GM23338 (cell line): ENCODE data around the gene CREB3L2. TPM values are rescaled to one million over a fixed set of nuclear protein-coding genes. Genes with fewer than 3 reads are reported as not detected.

Source experiments
- ATAC-seq: fragments of 200-7000 bp; cut with Tn5 transposase; 3 replicates; pipeline ENCODE4 v1.9.1; 2020
- DNase-seq: peaks from one replicate; pipeline ENCODE4 v3.0.0-alpha.2; 2015; ENCODE audit warnings: low spot score
- H2AFZ ChIP-seq: fragments of 200-600 bp; sonication (generic); 2 replicates; pipeline ENCODE4 v1.8.0; 2016; ENCODE audit warnings: antibody characterized with exemption, mild to moderate bottlenecking, moderate library complexity
- H3F3A ChIP-seq: fragments of 200-600 bp; sonication (generic); replicated peaks from 2 replicates; pipeline ENCODE4 v1.8.0; 2017; ENCODE audit warnings: antibody characterized with exemption, mixed run types, low read depth
- H3K27ac ChIP-seq: fragments of 200-600 bp; sonication (generic); 2 replicates; pipeline ENCODE4 v1.6.1; 2016; ENCODE audit warnings: low read depth
- H3K27me3 ChIP-seq: fragments of 200-600 bp; sonication (generic); 2 replicates; pipeline ENCODE4 v1.8.0; 2016; ENCODE audit warnings: mild to moderate bottlenecking, mixed run types, moderate library complexity; ENCODE audit not compliant: insufficient read depth
- H3K36me3 ChIP-seq: fragments of 200-600 bp; sonication (generic); 2 replicates; pipeline ENCODE4 v1.8.0; 2016; ENCODE audit warnings: mild to moderate bottlenecking; ENCODE audit not compliant: insufficient read depth
- H3K4me1 ChIP-seq: fragments of 200-600 bp; sonication (generic); 2 replicates; pipeline ENCODE4 v1.8.0; 2016; ENCODE audit warnings: mild to moderate bottlenecking, moderate library complexity; ENCODE audit not compliant: insufficient read depth
- H3K4me2 ChIP-seq: fragments of 200-600 bp; sonication (generic); 2 replicates; pipeline ENCODE4 v1.7.1; 2017; ENCODE audit warnings: mixed run types
- H3K4me3 ChIP-seq: fragments of 200-600 bp; sonication (generic); 2 replicates; pipeline ENCODE4 v1.6.1; 2016; ENCODE audit warnings: mixed run types
- H3K79me2 ChIP-seq: fragments of 200-600 bp; sonication (generic); replicated peaks from 2 replicates; pipeline ENCODE4 v1.8.0; 2017; ENCODE audit warnings: mild to moderate bottlenecking; ENCODE audit not compliant: insufficient read depth
- H3K9me2 ChIP-seq: fragments of 200-600 bp; sonication (generic); 2 replicates; pipeline ENCODE4 v1.8.0; 2017; ENCODE audit not compliant: insufficient read depth
- H4K20me1 ChIP-seq: fragments of 200-600 bp; sonication (generic); replicated peaks from 2 replicates; pipeline ENCODE4 v1.8.0; 2017; ENCODE audit warnings: mild to moderate bottlenecking; ENCODE audit not compliant: insufficient read depth
- H3K27ac Mint-ChIP-seq: 2 replicates; pipeline ENCODE4 v1.8.0; 2020; ENCODE audit warnings: inconsistent platforms, mild to moderate bottlenecking, moderate library complexity, mixed read lengths
- H3K27me3 Mint-ChIP-seq: 3 replicates; pipeline ENCODE4 v1.8.0; 2022; ENCODE audit warnings: low read depth, mild to moderate bottlenecking, moderate library complexity, mixed read lengths, inconsistent platforms; ENCODE audit not compliant: insufficient read depth, poor library complexity
- H3K36me3 Mint-ChIP-seq: 3 replicates; pipeline ENCODE4 v1.8.0; 2021; ENCODE audit warnings: low read depth, mild to moderate bottlenecking, inconsistent platforms, moderate library complexity, mixed read lengths
- H3K4me1 Mint-ChIP-seq: 3 replicates; pipeline ENCODE4 v1.8.0; 2020; ENCODE audit warnings: mild to moderate bottlenecking, inconsistent platforms, mixed read lengths
- H3K4me3 Mint-ChIP-seq: 3 replicates; pipeline ENCODE4 v1.8.0; 2021; ENCODE audit warnings: moderate library complexity, mild to moderate bottlenecking, inconsistent platforms, mixed read lengths
- H3K9me3 Mint-ChIP-seq: 3 replicates; pipeline ENCODE4 v1.8.0; 2020; ENCODE audit warnings: moderate library complexity, mild to moderate bottlenecking, inconsistent platforms, mixed read lengths
- EZH2 ChIP-seq: fragments of 200-600 bp; sonication (generic); IDR thresholded peaks from one replicate; pipeline ENCODE4 v1.8.0; 2017; ENCODE audit warnings: antibody characterized with exemption, mild to moderate bottlenecking, low read depth; ENCODE audit not compliant: unreplicated experiment
- EZH2phosphoT487 ChIP-seq: fragments of 200-600 bp; sonication (generic); IDR thresholded peaks from one replicate; pipeline ENCODE4 v1.8.1; 2018; ENCODE audit warnings: antibody characterized with exemption; ENCODE audit not compliant: unreplicated experiment
- JUNB ChIP-seq: IDR thresholded peaks from one replicate; pipeline ENCODE4 v1.6.1; 2016; ENCODE audit warnings: antibody characterized with exemption; ENCODE audit not compliant: unreplicated experiment
- NANOG ChIP-seq: IDR thresholded peaks from 2 replicates; pipeline ENCODE4 v1.6.1; 2016; ENCODE audit warnings: antibody characterized with exemption, borderline replicate concordance
- ZNF114 ChIP-seq: fragments of 250-450 bp; sonication (Bioruptor Pico); IDR thresholded peaks from 2 replicates; pipeline ENCODE4 v1.5.0; 2020; ENCODE audit warnings: mild to moderate bottlenecking, moderate library complexity
- ZNF331 ChIP-seq: fragments of 250-450 bp; sonication (Bioruptor Pico); IDR thresholded peaks from 2 replicates; pipeline ENCODE4 v1.5.0; 2020; ENCODE audit warnings: low read depth, mild to moderate bottlenecking, moderate library complexity
- ZNF462 ChIP-seq: fragments of 250-450 bp; sonication (Bioruptor Pico); IDR thresholded peaks from 2 replicates; pipeline ENCODE4 v1.5.0; 2020; ENCODE audit warnings: mild to moderate bottlenecking, moderate library complexity
- polyA plus RNA-seq: library from polyadenylated mRNA; unstranded; fragments of >200 nt; fragmentation: Nextera tagmentation; extraction: Ambion mirVana; gene quantifications from 2 replicates; pipeline ENCODE4 v1.2.1, GENCODE V29; 2016
- total RNA-seq: library from RNA; depleted of rRNA; stranded (reverse); fragments of >200 nt; shearing (Covaris generic); gene quantifications from 2 replicates; pipeline ENCODE4 v1.2.3, GENCODE V29; 2014
- TF ChIP-seq, protein P1 (sequence below), 2 experiments: fragments of 200-600 bp in 1 of 2; sonication (generic) in 1 of 2; conservative IDR thresholded peaks; 2 replicates each; pipeline versions ENCODE4 v1.5.1 to v1.6.1; 2016 to 2017; ENCODE audit warnings: antibody characterized with exemption in 2 of 2, low read depth in 2 of 2, mild to moderate bottlenecking in 2 of 2, moderate library complexity in 1 of 2

The CREB3L2 gene
- total and polyA plus RNA-seq, 2 experiments from 2014 or later, result 14.5 to 27.1 TPM

DNA sequence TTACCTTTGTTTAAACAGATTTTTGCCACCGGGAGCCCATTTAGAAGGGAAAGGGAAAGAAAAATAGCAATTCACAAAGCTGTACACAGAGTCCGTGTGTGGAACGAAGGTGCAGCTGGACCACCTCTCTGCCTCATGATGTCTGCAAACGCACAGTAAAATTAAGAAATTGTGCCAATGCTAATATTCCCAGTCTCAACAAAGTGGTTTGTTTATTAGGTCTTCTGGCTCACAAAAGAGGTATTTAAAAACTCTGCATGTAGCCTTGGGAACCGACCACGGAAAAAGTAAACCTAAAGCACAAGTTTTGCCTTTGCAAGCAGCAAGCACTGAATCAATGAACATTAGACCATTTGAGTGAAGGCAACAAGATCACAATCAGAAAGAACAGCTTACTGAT, 57.7 kb downstream of the CREB3L2 start (continued):
- TF ChIP-seq ZNF462 (CRISPR knock-in tag) (no peak), ZNF114 (CRISPR knock-in tag) (no peak), JUNB (no peak)

DNA sequence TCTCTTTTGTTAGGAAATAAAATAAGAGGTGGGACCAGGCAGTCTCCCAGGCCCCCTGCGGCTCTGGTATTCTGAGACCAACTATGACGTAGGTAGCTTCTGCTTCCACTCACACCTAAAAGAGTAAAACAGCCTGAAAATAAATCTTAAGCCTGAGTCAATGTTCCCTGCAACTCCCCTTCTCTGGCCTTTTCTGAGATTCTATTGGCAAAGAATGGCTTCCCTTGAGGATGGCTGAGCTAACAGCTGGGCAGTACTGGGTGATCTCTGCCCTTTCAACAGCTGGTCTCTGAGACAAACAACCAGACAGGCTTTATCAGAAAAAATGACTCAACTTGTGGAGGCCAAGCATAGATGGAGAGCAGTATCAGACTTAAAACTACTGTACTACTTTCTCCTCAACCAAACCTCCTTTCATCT, 58.7 kb downstream of the CREB3L2 start:
- H4K20me1 ChIP-seq, result no peaks in the 10 kb centered on the region; the same call in 1 of the 2 replicates
- H3K4me2 ChIP-seq, result peak overlapping the region; percentile 27; the same call in 1 of the 2 replicates
- H3F3A ChIP-seq, result no peaks in the 10 kb centered on the region
- peaks cover 84% of the 10 kb centered on the region for H3K79me2 ChIP-seq
- Mint-ChIP-seq H3K36me3 (no peaks in the 10 kb centered on the region; the same call in 2 of the 3 replicates), H3K27me3 (no peaks in the 10 kb centered on the region), H3K4me3 (no peak overlapping the region), H3K27ac (no peak overlapping the region; the same call in 1 of the 2 replicates), H3K4me1 (peaks cover 30% of the 10 kb centered on the region), H3K9me3 (no peaks in the 10 kb centered on the region)
- no peak overlapping the region for H3K4me3 ChIP-seq
- DNase-seq (peak; percentile 57), ATAC-seq (peak; percentile 48; the same call in 1 of the 3 replicates)
- peak overlapping the region; percentile 57; the same call in 1 of the 2 replicates for H3K27ac ChIP-seq
- peaks cover 14% of the 10 kb centered on the region; the same call in 1 of the 2 replicates for H3K9me2 ChIP-seq
- H3K4me1 ChIP-seq, result peaks cover 41% of the 10 kb centered on the region
- no peaks in the 10 kb centered on the region for H3K27me3 ChIP-seq
- no peaks in the 10 kb centered on the region for H3K36me3 ChIP-seq
- no peak overlapping the region for H2AFZ ChIP-seq
- TF ChIP-seq, protein P1, sequence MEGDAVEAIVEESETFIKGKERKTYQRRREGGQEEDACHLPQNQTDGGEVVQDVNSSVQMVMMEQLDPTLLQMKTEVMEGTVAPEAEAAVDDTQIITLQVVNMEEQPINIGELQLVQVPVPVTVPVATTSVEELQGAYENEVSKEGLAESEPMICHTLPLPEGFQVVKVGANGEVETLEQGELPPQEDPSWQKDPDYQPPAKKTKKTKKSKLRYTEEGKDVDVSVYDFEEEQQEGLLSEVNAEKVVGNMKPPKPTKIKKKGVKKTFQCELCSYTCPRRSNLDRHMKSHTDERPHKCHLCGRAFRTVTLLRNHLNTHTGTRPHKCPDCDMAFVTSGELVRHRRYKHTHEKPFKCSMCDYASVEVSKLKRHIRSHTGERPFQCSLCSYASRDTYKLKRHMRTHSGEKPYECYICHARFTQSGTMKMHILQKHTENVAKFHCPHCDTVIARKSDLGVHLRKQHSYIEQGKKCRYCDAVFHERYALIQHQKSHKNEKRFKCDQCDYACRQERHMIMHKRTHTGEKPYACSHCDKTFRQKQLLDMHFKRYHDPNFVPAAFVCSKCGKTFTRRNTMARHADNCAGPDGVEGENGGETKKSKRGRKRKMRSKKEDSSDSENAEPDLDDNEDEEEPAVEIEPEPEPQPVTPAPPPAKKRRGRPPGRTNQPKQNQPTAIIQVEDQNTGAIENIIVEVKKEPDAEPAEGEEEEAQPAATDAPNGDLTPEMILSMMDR (conservative IDR thresholded peaks at IDR 0.05; ENCODE audit: low read depth in 2 of 2), result no peak
- TF ChIP-seq EZH2phosphoT487 (no peak), ZNF331 (CRISPR knock-in tag) (no peak), NANOG (no peak), ZNF114 (CRISPR knock-in tag) (no peak), ZNF462 (CRISPR knock-in tag) (no peak), EZH2 (no peak)
